ENCODE data around the gene FDXR. TPM values are rescaled to one million over a fixed set of nuclear protein-coding genes. Genes with fewer than 3 reads are reported as not detected.
A peak's percentile ranks its signal among the peaks of the same experiment; 100 is the strongest.

FDXR gene, protein sequence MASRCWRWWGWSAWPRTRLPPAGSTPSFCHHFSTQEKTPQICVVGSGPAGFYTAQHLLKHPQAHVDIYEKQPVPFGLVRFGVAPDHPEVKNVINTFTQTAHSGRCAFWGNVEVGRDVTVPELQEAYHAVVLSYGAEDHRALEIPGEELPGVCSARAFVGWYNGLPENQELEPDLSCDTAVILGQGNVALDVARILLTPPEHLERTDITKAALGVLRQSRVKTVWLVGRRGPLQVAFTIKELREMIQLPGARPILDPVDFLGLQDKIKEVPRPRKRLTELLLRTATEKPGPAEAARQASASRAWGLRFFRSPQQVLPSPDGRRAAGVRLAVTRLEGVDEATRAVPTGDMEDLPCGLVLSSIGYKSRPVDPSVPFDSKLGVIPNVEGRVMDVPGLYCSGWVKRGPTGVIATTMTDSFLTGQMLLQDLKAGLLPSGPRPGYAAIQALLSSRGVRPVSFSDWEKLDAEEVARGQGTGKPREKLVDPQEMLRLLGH
- polyA plus RNA-seq (14.4 and 16.1 TPM in 2 replicates), polyA minus RNA-seq (6.3 and 7.2 TPM in 2 replicates)

DNA sequence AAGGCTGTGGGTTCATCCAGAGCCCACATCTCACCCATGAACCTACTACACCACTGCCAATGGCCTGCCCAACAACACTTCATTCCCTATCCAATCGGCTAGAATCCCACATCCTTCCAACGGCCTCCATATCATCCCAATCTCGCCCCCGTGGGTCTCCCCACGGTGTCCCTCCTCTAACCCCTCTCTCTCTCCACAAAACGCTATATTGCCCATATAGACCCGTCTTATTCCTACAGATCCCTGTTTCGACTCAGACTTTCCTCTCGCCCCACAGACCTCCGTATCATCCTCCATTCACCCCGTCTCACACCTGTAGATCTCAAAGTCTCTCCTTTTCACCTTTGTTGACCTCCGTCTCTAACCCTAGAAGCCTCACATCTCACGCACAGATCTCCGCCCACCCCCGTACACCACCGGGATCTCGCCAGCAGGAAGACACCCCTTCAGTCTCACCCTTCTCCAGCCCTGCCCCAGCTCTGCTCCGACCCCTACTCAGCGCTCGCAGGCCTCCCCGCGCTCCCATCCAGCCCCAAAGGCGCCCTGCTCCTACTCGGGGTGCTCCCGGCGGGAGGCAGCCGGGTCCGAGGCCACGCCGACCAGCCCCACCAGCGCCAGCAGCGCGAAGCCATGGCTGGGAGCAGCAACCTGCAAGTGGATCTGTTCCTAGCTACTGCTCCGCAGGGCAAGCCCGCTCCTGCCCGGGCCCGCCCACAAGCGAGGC is at the start of gene FDXR:
Gene FDXR (minus strand): TSS at position 682 of the 724 bp plus-strand sequence. CDS start 50 bp downstream, at position 632.
- Histone ChIP-seq H2AFZ (ENCODE audit: low read depth, low read length) (peak within 1 kb of the TSS; percentile 75), H3K4me3 (ENCODE audit: low read length) (peak within 1 kb of the TSS; percentile 90), H4K20me1 (ENCODE audit: insufficient read depth) (no peaks in the 10 kb centered on the region), H3K9ac (ENCODE audit: low read length) (peak within 1 kb of the TSS; percentile 80), H3K27me3 (ENCODE audit: insufficient read depth, low read depth, low read length) (no peaks in the 10 kb centered on the region), H3F3A (ENCODE audit: insufficient read depth, low read length, poor library complexity, severe bottlenecking) (no peaks in the 10 kb centered on the region), H3K9me2 (ENCODE audit: insufficient read depth, low read length) (no peaks in the 10 kb centered on the region), H3K27ac (ENCODE audit: low read length) (peak within 1 kb of the TSS; percentile 76), H3K36me3 (ENCODE audit: insufficient read depth, low read length) (no peaks in the 10 kb centered on the region), H3K79me2 (replicated peaks; ENCODE audit: insufficient read depth, low read length) (no peaks in the 10 kb centered on the region), H3K4me2 (ENCODE audit: low read length) (peak within 1 kb of the TSS; percentile 80), H3K9me3 (ENCODE audit: low read length) (no peaks in the 10 kb centered on the region)
- TF ChIP-seq, protein P1, sequence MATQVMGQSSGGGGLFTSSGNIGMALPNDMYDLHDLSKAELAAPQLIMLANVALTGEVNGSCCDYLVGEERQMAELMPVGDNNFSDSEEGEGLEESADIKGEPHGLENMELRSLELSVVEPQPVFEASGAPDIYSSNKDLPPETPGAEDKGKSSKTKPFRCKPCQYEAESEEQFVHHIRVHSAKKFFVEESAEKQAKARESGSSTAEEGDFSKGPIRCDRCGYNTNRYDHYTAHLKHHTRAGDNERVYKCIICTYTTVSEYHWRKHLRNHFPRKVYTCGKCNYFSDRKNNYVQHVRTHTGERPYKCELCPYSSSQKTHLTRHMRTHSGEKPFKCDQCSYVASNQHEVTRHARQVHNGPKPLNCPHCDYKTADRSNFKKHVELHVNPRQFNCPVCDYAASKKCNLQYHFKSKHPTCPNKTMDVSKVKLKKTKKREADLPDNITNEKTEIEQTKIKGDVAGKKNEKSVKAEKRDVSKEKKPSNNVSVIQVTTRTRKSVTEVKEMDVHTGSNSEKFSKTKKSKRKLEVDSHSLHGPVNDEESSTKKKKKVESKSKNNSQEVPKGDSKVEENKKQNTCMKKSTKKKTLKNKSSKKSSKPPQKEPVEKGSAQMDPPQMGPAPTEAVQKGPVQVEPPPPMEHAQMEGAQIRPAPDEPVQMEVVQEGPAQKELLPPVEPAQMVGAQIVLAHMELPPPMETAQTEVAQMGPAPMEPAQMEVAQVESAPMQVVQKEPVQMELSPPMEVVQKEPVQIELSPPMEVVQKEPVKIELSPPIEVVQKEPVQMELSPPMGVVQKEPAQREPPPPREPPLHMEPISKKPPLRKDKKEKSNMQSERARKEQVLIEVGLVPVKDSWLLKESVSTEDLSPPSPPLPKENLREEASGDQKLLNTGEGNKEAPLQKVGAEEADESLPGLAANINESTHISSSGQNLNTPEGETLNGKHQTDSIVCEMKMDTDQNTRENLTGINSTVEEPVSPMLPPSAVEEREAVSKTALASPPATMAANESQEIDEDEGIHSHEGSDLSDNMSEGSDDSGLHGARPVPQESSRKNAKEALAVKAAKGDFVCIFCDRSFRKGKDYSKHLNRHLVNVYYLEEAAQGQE (IDR thresholded peaks at IDR 0.05; ENCODE audit: borderline replicate concordance): peak; percentile 69
- no peak for TF ChIP-seq EP300 (conservative IDR thresholded peaks at IDR 0.05; ENCODE audit: poor library complexity, severe bottlenecking)
- TF ChIP-seq SMC3 (conservative IDR thresholded peaks at IDR 0.05; ENCODE audit: poor library complexity): peak; percentile 27
- peak; percentile 19 for TF ChIP-seq RAD21 (conservative IDR thresholded peaks at IDR 0.05)
- no peak for TF ChIP-seq EZH2 (IDR thresholded peaks at IDR 0.05; ENCODE audit: borderline replicate concordance, insufficient read depth, low read length, poor library complexity, severe bottlenecking)
- peak; percentile 43 for TF ChIP-seq MXI1 (conservative IDR thresholded peaks at IDR 0.05; ENCODE audit: poor library complexity, severe bottlenecking)
- TF ChIP-seq TAF1 (IDR thresholded peaks at IDR 0.05; ENCODE audit: low read depth): peak; percentile 57
- TF ChIP-seq POLR2AphosphoS5 (IDR thresholded peaks at IDR 0.05): peak; percentile 72

DNA sequence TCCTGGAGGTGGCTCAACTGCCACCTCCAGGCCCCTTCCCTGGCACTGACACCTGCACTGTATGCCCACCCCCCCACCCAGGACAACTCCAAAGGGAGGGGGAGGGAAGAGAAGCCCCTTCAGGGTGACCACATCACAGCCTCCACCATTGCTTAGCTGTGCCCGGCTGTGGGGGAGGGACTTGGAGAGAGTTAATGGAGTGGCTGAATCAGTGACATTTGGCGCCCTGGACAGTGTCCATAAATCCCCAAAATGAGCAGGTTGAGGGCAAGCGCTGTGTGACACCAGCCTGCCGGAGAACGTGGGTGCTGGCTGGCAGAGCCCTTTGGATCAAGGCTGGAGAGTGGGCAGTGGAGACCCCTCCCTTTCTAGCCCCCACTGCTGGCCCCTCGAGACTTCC is 49.4 kb upstream of the FDXR start:
- H3F3A ChIP-seq (ENCODE audit: insufficient read depth, low read length, poor library complexity, severe bottlenecking): no peaks in the 10 kb centered on the region
- no peak overlapping the region for H2AFZ ChIP-seq (ENCODE audit: low read depth, low read length)
- no peaks in the 10 kb centered on the region for H3K36me3 ChIP-seq (ENCODE audit: insufficient read depth, low read length)
- no peaks in the 10 kb centered on the region for H3K9me2 ChIP-seq (ENCODE audit: insufficient read depth, low read length)
- no peak overlapping the region for H3K4me3 ChIP-seq (ENCODE audit: low read length)
- H3K4me2 ChIP-seq (ENCODE audit: low read length): no peak overlapping the region
- H3K79me2 ChIP-seq (replicated peaks; ENCODE audit: insufficient read depth, low read length): no peaks in the 10 kb centered on the region
- no peak for TF ChIP-seq EZH2 (IDR thresholded peaks at IDR 0.05; ENCODE audit: borderline replicate concordance, insufficient read depth, low read length, poor library complexity, severe bottlenecking)
- no peak overlapping the region for H3K9ac ChIP-seq (ENCODE audit: low read length)
- no peak overlapping the region for H3K27ac ChIP-seq (ENCODE audit: low read length)
- no peaks in the 10 kb centered on the region for H3K9me3 ChIP-seq (ENCODE audit: low read length)
- H3K27me3 ChIP-seq (ENCODE audit: insufficient read depth, low read depth, low read length): peaks cover 49% of the 10 kb centered on the region
- H4K20me1 ChIP-seq (ENCODE audit: insufficient read depth): no peaks in the 10 kb centered on the region

Measured in neural cell (in vitro differentiated cells).